HG03025 (cell line): ENCODE measurements around the gene MSL3B.

ENCODE experiments used
- ATAC-seq: cut with Tn5 transposase; IDR thresholded peaks from one replicate; pipeline ENCODE4 v1.9.1; 2021; ENCODE audit warnings: mild to moderate bottlenecking, moderate library complexity; ENCODE audit not compliant: unreplicated experiment, low FRiP score

MSL3B gene

DNA sequence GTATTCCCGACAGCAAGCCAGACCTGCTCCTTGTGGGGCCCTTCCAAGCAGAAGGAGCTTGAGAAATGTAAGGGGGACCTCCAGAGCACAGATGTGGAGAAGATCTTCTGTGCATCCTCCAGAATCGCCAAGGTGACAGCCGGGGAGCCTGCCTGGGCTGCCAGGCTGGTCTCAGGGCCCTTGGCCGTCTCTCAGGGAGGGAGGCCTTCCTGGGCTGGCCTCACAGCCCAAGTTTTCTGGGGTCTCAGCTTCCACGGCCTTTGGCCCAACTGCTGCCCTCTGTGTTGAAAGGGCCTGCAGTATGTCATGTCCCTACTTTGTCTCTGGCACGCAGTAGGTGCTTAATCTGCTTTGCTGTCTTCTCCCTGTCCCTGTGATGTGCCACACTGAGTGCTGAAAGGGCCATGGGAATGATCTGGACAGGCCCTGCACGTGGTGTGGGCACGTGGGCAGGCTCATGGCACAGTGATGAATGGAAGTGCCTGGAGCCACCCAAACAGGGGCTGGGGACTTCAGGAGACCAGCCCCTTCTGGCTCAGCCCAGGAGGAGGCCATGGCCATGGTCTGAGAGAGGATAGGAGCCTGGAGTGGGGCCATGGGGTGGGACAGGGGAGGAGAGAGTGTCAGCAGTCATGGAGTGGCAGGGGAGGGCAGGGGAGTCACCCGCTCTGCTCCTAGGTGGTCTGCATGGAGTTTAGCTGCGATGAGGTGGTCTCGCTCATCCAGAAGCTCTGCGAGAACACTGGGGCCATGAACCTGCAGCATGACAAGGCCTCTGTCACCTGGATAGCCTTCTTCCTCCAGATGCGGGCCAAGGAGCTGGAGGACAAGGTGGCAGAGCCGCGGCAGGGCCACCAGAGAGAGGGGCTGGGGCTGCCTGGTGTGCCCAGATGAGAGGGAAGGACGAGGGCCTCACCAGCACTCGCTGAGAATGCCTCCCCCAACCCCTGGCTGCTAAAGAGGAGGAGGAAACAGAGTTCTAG is 49.3 kb downstream of the MSL3B start:
- no peak for ATAC-seq

DNA sequence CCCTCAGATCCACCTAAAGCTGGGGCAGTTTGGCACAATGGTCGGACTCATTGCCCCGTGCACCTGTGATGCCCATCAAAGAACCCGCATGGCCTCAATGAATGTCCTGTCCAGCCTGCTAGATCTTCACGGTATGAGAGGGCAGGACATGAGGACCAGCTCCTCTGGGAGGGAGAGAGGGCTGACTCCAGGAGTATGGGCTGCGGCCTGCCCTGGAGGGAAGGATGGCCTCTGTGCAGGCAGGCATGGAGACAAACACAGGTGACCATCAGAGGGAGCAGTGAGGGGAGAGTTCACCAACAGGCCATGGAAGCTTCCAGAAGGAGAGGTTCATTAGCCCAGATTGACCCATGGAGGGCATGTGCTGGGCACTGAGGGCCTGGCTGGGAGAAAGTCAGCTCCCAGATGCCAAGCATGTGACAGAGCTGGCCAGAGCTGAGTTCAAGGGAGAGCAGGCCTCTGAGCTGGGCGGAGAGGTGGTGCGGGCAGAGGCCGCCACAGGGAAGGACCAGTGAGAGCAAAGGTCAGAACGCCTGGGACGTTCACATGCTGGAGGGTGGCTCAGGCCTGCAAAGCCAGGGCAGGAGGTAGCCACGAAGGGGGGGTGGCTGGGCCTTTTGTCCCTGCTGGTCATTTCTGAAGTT is 50.1 kb downstream of the MSL3B start:
- ATAC-seq, result no peak

DNA sequence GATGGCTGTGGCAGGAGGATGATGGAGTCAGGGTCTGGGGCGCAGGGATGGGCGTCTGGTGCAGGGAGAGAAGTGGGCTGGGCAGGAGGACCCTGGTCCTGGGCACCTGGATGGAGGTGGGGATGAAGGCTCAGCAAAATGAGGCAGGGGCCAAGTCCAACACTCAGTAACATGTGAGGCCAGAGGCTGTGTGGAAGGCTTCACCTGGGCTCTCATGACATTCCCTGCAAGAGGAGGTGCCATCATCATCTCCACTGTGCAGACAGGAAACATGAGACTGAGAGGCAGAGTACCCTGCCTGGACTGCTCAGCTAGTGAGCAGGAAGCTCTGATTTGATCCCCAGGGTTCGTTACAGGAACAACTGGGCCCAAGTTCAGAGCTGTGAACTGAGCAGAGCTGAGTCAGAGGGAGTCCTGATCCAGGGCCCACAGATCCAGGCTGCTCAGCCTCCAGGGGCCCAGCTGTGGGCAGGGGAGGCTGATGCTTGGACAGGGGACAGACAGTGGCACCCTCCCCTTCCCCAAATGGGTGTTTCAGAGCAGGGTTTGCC is 50.8 kb downstream of the MSL3B start:
- no peak for ATAC-seq

DNA sequence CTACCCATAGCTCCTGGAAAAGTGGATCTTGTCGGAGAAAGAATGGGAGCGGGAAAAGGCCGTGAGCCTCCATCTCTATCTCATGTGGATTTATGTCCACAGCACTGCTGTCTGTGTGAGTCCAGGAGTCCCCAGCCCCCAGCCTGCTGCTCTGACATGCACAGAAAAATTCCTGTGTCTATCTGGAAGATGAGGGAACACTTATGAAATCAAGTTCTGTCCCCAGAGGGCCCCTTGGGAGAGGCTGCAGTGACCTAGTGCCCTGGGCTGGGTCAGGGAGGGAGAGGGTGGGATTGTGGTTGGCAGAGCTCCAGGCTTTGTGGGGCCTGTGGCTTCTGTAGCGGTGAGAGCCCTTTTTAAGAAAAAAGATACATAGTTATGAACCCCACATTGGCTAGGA is 51.4 kb downstream of the MSL3B start:
- ATAC-seq, result no peak

DNA sequence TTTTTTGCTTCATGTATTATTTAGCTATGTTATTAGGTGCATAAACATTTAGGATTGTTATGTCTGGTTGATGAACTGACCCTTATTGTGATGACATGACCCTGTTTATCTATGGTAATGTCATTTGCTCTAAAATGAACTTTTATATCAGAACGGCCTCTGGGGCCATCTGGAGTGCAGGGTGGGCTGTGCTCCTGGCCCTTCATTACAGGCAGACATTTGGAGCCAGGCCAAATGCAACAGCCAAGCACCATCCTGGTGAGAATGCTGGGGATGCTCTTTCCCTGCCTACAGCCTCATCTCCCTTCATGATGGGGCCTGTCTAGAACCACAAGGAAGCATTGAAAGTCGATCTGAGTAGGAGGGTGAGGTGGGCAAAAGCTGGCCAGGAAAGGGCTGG is 51.9 kb downstream of the MSL3B start:
- ATAC-seq, result no peak

DNA sequence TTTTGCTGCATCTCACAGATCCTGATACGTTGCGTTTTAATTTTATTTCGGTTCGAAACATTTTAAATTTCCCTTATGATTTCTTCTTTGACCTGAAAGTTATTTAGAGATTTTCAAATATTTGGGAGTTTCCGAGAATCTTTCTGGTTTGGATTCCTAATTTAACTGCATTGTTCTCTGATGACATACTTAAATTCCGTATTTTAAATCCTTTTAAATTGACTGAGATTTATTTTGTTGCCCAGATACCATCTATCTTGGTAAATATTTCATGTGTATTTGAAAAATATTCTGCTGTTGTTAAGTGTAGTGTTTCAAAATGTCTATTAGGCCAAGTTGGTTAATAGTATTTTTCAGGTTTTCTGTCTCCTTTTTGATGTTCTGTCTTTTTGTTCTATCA is 52.3 kb downstream of the MSL3B start:
- ATAC-seq, result no peak
